ENCODE results near the gene LRP5.

DNA sequence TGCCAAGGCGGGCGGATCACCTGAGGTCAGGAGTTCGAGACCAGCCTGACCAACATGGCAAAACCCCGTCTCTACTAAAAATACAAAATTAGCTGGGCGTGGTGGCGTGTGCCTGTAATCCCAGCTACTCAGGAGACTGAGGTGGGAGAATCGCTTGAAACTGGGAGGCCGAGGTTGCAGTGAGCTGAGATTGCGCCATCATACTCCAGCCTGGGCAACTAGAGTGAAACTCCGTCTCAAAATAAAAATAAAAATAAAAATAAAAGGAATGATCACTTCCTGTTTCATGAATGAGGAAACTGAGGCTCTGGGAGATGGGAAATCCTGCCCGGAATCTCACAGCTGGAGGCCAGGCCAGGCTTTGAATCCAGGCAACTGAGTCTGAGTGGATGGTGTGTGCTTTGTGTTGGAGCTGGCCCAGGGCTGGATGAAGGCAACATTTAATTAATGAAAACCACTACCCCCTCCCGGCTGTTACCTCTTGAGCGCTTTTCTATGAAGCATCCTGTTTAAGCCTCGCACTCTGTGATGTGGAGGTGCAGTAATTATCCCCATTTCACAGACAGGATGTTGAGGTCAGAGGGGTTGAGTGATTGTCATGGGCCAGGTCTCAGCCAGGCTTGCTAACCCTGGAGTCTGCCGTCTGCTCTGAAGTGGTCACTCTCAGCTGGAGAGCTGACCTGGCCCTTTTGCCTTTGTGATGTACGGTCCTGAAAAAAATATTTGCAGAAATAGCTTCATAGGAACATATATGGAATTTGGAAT lies 27.8 kb downstream of the LRP5 start:
- TF ChIP-seq, protein P1, sequence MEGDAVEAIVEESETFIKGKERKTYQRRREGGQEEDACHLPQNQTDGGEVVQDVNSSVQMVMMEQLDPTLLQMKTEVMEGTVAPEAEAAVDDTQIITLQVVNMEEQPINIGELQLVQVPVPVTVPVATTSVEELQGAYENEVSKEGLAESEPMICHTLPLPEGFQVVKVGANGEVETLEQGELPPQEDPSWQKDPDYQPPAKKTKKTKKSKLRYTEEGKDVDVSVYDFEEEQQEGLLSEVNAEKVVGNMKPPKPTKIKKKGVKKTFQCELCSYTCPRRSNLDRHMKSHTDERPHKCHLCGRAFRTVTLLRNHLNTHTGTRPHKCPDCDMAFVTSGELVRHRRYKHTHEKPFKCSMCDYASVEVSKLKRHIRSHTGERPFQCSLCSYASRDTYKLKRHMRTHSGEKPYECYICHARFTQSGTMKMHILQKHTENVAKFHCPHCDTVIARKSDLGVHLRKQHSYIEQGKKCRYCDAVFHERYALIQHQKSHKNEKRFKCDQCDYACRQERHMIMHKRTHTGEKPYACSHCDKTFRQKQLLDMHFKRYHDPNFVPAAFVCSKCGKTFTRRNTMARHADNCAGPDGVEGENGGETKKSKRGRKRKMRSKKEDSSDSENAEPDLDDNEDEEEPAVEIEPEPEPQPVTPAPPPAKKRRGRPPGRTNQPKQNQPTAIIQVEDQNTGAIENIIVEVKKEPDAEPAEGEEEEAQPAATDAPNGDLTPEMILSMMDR (IDR thresholded peaks at IDR 0.05 in 8 of 11, conservative IDR thresholded peaks at IDR 0.05 in 3 of 11) = no peak
- no peak for TF ChIP-seq POLR2A (IDR thresholded peaks at IDR 0.05)
- no peak for TF ChIP-seq POLR2AphosphoS5 (IDR thresholded peaks at IDR 0.05)
